ENCODE data around the gene PNPLA7.

The PNPLA7 gene

DNA sequence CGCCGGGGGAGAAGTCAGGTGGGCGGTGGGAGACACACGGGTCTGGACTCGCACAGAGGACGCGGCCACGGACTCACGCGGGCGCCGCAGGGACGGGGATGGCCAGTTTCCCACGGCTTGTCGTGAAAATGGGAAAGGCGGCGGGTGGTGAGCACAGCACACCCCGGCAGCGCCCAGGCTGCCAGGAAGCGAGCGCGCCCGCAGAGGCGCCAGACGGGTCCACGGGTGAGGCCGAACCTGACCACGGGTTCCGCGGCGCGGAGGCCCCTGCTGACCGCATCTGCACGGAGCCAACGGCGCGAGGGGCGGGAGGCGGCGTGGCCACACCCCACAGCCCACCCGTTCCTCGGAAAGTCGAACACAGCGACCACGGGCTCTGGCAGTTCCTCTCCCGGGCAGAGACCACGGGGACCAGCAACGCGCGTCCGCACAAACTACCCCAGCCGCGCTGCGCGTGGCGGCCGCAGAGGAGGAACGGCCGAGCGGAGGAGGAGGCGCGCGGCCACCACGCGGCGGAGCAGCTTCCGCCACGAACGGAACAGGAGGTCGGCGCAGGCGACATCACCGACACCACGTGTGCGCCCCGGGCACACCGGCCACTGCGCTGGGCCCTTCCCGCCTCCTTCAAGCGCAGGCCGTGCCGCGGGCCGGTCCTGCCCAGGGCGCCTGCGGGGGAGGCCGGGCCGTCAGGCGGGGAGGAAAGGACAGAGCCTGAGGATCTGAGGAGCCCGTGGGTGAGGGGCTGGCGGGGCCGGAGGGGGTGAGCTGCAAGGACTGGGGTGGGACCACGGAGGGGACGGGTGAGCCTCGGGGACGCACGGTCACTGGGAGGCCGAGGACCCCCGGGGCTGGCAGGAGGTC lies 132.8 kb downstream of the PNPLA7 start:
- Histone ChIP-seq H3K36me3 (ENCODE audit: control insufficient read depth, insufficient read depth, low read length) (no peaks in the 10 kb centered on the region), H2BK15ac (replicated peaks; ENCODE audit: low read depth) (no peak overlapping the region), H3K4me2 (ENCODE audit: low read length) (no peak overlapping the region), H3K4me1 (ENCODE audit: control insufficient read depth, low read depth, low read length) (peaks cover 3% of the 10 kb centered on the region), H3K27me3 (ENCODE audit: insufficient read depth, low read length, poor library complexity) (no peaks in the 10 kb centered on the region), H3K79me1 (ENCODE audit: low read length) (peaks cover 4% of the 10 kb centered on the region), H3K9ac (ENCODE audit: low read length) (no peak overlapping the region), H3K56ac (ENCODE audit: low read length) (no peak overlapping the region), H3K23ac (ENCODE audit: low read length) (no peak overlapping the region), H3K79me2 (ENCODE audit: control insufficient read depth, insufficient read depth, low read length) (no peaks in the 10 kb centered on the region), H3K4me3 (ENCODE audit: low read length) (no peak overlapping the region), H4K8ac (ENCODE audit: low read depth, low read length) (no peak overlapping the region), H4K5ac (ENCODE audit: low read length) (no peak overlapping the region), H2AK5ac (ENCODE audit: low read length) (no peak overlapping the region), H3K18ac (ENCODE audit: low read length) (no peak overlapping the region), H3K4ac (ENCODE audit: low read depth, low read length) (no peak overlapping the region), H3K27ac (ENCODE audit: low read depth, low read length) (no peak overlapping the region), H2BK120ac (ENCODE audit: low read depth, low read length) (no peak overlapping the region), H2BK5ac (ENCODE audit: low read length) (no peak overlapping the region)
- DNase-seq, result no peak
- WGBS (ENCODE audit: extremely low coverage, insufficient coverage, low lambda C conversion rate), result no CpG with 5 or more reads among the region's 99 CpGs

DNA sequence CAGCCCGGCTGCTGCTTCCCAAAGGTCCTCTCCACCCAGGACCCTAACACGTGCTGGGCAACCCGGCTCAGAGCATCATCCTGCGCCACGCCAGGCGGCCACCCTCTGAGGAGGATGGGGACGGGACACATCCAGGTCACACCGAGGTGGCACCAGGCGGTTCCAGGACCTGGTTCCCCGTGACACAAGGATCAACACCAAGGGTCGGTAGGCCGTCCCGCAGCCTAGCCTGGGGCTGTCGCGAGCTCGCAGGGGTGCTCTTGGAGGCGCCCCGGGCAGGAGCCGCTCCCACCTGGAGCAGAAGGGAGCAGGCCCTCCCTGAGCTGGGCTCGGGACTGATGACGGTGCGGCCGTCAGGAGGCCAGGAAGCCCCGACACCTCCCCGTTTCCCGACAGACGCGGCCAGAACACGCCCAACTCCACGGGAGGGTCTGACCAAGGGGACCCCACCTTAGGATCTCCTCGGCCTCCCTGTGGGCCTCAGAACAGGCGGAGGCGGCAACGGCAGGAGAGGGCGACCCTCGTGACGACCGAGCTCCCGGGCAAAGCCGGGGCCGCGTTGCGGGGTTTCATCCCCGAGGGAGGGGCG lies 133.5 kb downstream of the PNPLA7 start:
- H3K4me3 ChIP-seq (ENCODE audit: low read length), result no peak overlapping the region

DNA sequence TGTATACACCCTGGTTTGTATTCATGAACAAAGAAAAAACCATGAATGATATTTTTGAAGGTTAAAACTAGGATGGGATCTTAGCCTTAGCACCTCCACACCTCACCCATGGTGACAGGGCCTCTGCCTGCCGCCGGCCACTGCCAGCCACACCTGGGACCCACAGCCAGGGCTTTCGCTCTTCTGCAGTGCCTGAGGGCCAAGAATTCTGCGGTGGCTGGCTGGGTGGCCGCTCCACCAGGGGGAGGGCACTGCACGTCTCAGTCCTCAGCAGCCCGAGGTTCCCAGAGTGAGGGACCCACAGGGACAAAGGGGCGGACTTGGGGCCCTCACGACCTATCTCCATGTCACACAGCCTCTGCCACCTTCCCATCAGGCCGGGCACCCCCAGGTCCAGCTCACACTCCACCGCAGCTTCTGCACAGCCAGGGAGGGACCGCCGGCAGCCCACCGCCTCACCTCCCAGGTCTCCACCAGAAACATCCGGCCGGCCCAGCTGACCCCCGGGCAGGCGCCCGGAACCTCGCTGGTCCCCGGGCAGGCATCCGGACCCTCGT lies 134.1 kb downstream of the PNPLA7 start:
- no peak overlapping the region for H3K18ac ChIP-seq (ENCODE audit: low read length)
- no peak overlapping the region for H4K8ac ChIP-seq (ENCODE audit: low read depth, low read length)
- H3K4me3 ChIP-seq (ENCODE audit: low read length), result no peak overlapping the region
- H3K79me2 ChIP-seq (ENCODE audit: control insufficient read depth, insufficient read depth, low read length), result no peaks in the 10 kb centered on the region
- H3K9ac ChIP-seq (ENCODE audit: low read length), result no peak overlapping the region
- H3K27me3 ChIP-seq (ENCODE audit: insufficient read depth, low read length, poor library complexity), result no peaks in the 10 kb centered on the region
- H3K36me3 ChIP-seq (ENCODE audit: control insufficient read depth, insufficient read depth, low read length), result no peaks in the 10 kb centered on the region
- no peak overlapping the region for H3K56ac ChIP-seq (ENCODE audit: low read length)
- no peak overlapping the region for H2AK5ac ChIP-seq (ENCODE audit: low read length)
- H3K27ac ChIP-seq (ENCODE audit: low read depth, low read length), result no peak overlapping the region
- H3K4me1 ChIP-seq (ENCODE audit: control insufficient read depth, low read depth, low read length), result no peaks in the 10 kb centered on the region
- WGBS (ENCODE audit: extremely low coverage, insufficient coverage, low lambda C conversion rate), result no CpG with 5 or more reads among the region's 23 CpGs
- H2BK15ac ChIP-seq (replicated peaks; ENCODE audit: low read depth), result no peak overlapping the region
- DNase-seq, result no peak
- no peak overlapping the region for H2BK120ac ChIP-seq (ENCODE audit: low read depth, low read length)
- no peak overlapping the region for H2BK5ac ChIP-seq (ENCODE audit: low read length)
- H3K79me1 ChIP-seq (ENCODE audit: low read length), result no peaks in the 10 kb centered on the region
- no peak overlapping the region for H3K4me2 ChIP-seq (ENCODE audit: low read length)
- no peak overlapping the region for H4K5ac ChIP-seq (ENCODE audit: low read length)
- no peak overlapping the region for H3K23ac ChIP-seq (ENCODE audit: low read length)
- no peak overlapping the region for H3K4ac ChIP-seq (ENCODE audit: low read depth, low read length)

More for the DNA sequence above, 133.5 kb downstream of the PNPLA7 start:
- no peak for DNase-seq
- H4K8ac ChIP-seq (ENCODE audit: low read depth, low read length), result no peak overlapping the region
- no peaks in the 10 kb centered on the region for H3K36me3 ChIP-seq (ENCODE audit: control insufficient read depth, insufficient read depth, low read length)
- H2BK15ac ChIP-seq (replicated peaks; ENCODE audit: low read depth), result no peak overlapping the region
- no peak overlapping the region for H3K27ac ChIP-seq (ENCODE audit: low read depth, low read length)
- no peak overlapping the region for H3K4ac ChIP-seq (ENCODE audit: low read depth, low read length)
- H3K23ac ChIP-seq (ENCODE audit: low read length), result no peak overlapping the region
- H3K56ac ChIP-seq (ENCODE audit: low read length), result no peak overlapping the region
- no peaks in the 10 kb centered on the region for H3K27me3 ChIP-seq (ENCODE audit: insufficient read depth, low read length, poor library complexity)
- peaks cover 2% of the 10 kb centered on the region for H3K79me1 ChIP-seq (ENCODE audit: low read length)
- H4K5ac ChIP-seq (ENCODE audit: low read length), result no peak overlapping the region
- H3K79me2 ChIP-seq (ENCODE audit: control insufficient read depth, insufficient read depth, low read length), result no peaks in the 10 kb centered on the region
- H3K9ac ChIP-seq (ENCODE audit: low read length), result no peak overlapping the region
- H2BK5ac ChIP-seq (ENCODE audit: low read length), result no peak overlapping the region
- no peak overlapping the region for H2AK5ac ChIP-seq (ENCODE audit: low read length)
- H2BK120ac ChIP-seq (ENCODE audit: low read depth, low read length), result no peak overlapping the region
- H3K18ac ChIP-seq (ENCODE audit: low read length), result no peak overlapping the region
- H3K4me2 ChIP-seq (ENCODE audit: low read length), result no peak overlapping the region
- no peaks in the 10 kb centered on the region for H3K4me1 ChIP-seq (ENCODE audit: control insufficient read depth, low read depth, low read length)
- no CpG with 5 or more reads among the region's 45 CpGs for whole genome bisulfite sequencing (ENCODE audit: extremely low coverage, insufficient coverage, low lambda C conversion rate)

DNA sequence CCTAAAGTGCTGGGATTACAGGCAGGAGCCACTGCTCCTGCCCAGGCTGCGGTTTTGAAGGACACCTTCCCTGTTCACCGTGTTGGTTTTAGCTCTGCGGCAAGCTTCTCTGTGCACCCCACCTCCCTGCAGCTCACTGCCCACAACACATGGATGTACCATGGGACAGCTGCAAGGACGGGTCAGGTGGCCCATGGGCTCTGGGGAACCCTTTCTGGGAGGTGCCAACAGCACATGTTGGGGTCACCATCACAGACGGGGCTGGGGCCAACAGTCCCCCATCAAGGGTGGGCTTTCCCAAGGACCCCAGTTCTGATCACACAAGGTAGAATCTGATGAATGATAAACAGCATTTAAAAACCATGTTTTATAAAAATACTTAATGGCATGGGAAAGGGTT lies 134.8 kb downstream of the PNPLA7 start:
- H2BK5ac ChIP-seq (ENCODE audit: low read length), result no peak overlapping the region
- H4K8ac ChIP-seq (ENCODE audit: low read depth, low read length), result no peak overlapping the region
- no peaks in the 10 kb centered on the region for H3K79me2 ChIP-seq (ENCODE audit: control insufficient read depth, insufficient read depth, low read length)
- no peak overlapping the region for H2BK120ac ChIP-seq (ENCODE audit: low read depth, low read length)
- no peaks in the 10 kb centered on the region for H3K27me3 ChIP-seq (ENCODE audit: insufficient read depth, low read length, poor library complexity)
- H4K5ac ChIP-seq (ENCODE audit: low read length), result no peak overlapping the region
- H2BK15ac ChIP-seq (replicated peaks; ENCODE audit: low read depth), result no peak overlapping the region
- H3K79me1 ChIP-seq (ENCODE audit: low read length), result no peaks in the 10 kb centered on the region
- H3K4ac ChIP-seq (ENCODE audit: low read depth, low read length), result no peak overlapping the region
- H3K27ac ChIP-seq (ENCODE audit: low read depth, low read length), result no peak overlapping the region
- H3K9ac ChIP-seq (ENCODE audit: low read length), result no peak overlapping the region
- H2AK5ac ChIP-seq (ENCODE audit: low read length), result no peak overlapping the region
- no peaks in the 10 kb centered on the region for H3K36me3 ChIP-seq (ENCODE audit: control insufficient read depth, insufficient read depth, low read length)
- no CpG with 5 or more reads among the region's 5 CpGs for WGBS (ENCODE audit: extremely low coverage, insufficient coverage, low lambda C conversion rate)
- H3K4me3 ChIP-seq (ENCODE audit: low read length), result no peak overlapping the region
- H3K23ac ChIP-seq (ENCODE audit: low read length), result no peak overlapping the region
- no peak overlapping the region for H3K56ac ChIP-seq (ENCODE audit: low read length)
- DNase-seq, result no peak
- no peak overlapping the region for H3K18ac ChIP-seq (ENCODE audit: low read length)
- no peak overlapping the region for H3K4me2 ChIP-seq (ENCODE audit: low read length)
- H3K4me1 ChIP-seq (ENCODE audit: control insufficient read depth, low read depth, low read length), result no peaks in the 10 kb centered on the region

DNA sequence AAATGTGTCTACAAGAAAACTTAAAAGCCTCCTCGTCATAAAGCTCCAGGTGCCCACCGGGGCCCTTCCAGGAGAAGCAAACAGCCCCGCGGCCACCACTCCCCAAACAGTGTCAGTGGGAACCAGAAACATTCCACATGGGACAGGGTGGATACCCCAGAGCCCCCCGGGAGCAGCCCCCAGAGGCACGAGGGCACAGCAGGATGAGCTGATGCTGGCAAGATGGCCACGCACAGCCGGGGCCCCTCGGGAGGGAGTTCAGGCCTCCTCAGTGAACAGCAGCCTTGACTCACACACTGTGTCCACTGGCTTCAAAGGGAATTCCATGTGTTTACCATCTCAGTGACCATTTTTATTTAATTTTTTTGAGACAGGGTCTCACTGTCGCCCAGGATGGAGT lies 137.8 kb downstream of the PNPLA7 start:
- H3K18ac ChIP-seq (ENCODE audit: low read length), result no peak overlapping the region

More for the DNA sequence above, 137.8 kb downstream of the PNPLA7 start:
- Histone ChIP-seq H4K8ac (ENCODE audit: low read depth, low read length) (no peak overlapping the region), H2BK5ac (ENCODE audit: low read length) (no peak overlapping the region), H3K27ac (ENCODE audit: low read depth, low read length) (no peak overlapping the region), H3K27me3 (ENCODE audit: insufficient read depth, low read length, poor library complexity) (no peaks in the 10 kb centered on the region), H3K9ac (ENCODE audit: low read length) (no peak overlapping the region), H3K23ac (ENCODE audit: low read length) (no peak overlapping the region), H3K79me1 (ENCODE audit: low read length) (no peaks in the 10 kb centered on the region), H3K56ac (ENCODE audit: low read length) (no peak overlapping the region), H2AK5ac (ENCODE audit: low read length) (no peak overlapping the region), H3K36me3 (ENCODE audit: control insufficient read depth, insufficient read depth, low read length) (no peaks in the 10 kb centered on the region), H3K79me2 (ENCODE audit: control insufficient read depth, insufficient read depth, low read length) (no peaks in the 10 kb centered on the region), H4K5ac (ENCODE audit: low read length) (no peak overlapping the region), H3K4ac (ENCODE audit: low read depth, low read length) (no peak overlapping the region), H3K4me3 (ENCODE audit: low read length) (no peak overlapping the region), H2BK120ac (ENCODE audit: low read depth, low read length) (no peak overlapping the region), H3K4me1 (ENCODE audit: control insufficient read depth, low read depth, low read length) (no peaks in the 10 kb centered on the region), H2BK15ac (replicated peaks; ENCODE audit: low read depth) (no peak overlapping the region), H3K4me2 (ENCODE audit: low read length) (no peak overlapping the region)
- WGBS (ENCODE audit: extremely low coverage, insufficient coverage, low lambda C conversion rate), result no CpG with 5 or more reads among the region's 10 CpGs
- DNase-seq, result no peak
